ENCODE measurements around the gene TM4SF4. TPM values are rescaled to one million over a fixed set of nuclear protein-coding genes. Genes with fewer than 3 reads are reported as not detected.
A peak's percentile ranks its signal among the peaks of the same experiment; 100 is the strongest.

The TM4SF4 gene
- total and polyA plus RNA-seq, 4 donors, result 184 to 230 (median 208) TPM

GRCh38 chr3:149470381-149470780, 4.1 kb upstream of the TM4SF4 start:
- no peak overlapping the region for H3K4me3 ChIP-seq (ENCODE audit: low read depth in 1 of 3, low read length in 3 of 3)
- 79% methylated on average over 3 of the region's 3 CpGs for WGBS
- TF ChIP-seq NR2F2 (IDR thresholded peaks at IDR 0.05) (no peak), YY1 (IDR thresholded peaks at IDR 0.05) (no peak), HNF4A (conservative IDR thresholded peaks at IDR 0.05) (no peak), RAD21 (IDR thresholded peaks at IDR 0.05) (no peak), FOXA2 (IDR thresholded peaks at IDR 0.05) (no peak), CTCF (IDR thresholded peaks at IDR 0.05; ENCODE audit: low read depth, low read length, missing input control) (no peak), ATF3 (IDR thresholded peaks at IDR 0.05) (no peak), RXRA (IDR thresholded peaks at IDR 0.05) (no peak), JUND (IDR thresholded peaks at IDR 0.05) (no peak)
- TF ChIP-seq, protein P1, sequence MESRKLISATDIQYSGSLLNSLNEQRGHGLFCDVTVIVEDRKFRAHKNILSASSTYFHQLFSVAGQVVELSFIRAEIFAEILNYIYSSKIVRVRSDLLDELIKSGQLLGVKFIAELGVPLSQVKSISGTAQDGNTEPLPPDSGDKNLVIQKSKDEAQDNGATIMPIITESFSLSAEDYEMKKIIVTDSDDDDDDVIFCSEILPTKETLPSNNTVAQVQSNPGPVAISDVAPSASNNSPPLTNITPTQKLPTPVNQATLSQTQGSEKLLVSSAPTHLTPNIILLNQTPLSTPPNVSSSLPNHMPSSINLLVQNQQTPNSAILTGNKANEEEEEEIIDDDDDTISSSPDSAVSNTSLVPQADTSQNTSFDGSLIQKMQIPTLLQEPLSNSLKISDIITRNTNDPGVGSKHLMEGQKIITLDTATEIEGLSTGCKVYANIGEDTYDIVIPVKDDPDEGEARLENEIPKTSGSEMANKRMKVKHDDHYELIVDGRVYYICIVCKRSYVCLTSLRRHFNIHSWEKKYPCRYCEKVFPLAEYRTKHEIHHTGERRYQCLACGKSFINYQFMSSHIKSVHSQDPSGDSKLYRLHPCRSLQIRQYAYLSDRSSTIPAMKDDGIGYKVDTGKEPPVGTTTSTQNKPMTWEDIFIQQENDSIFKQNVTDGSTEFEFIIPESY (IDR thresholded peaks at IDR 0.05), result no peak
- H3K9ac ChIP-seq (ENCODE audit: low read depth in 1 of 2, low read length in 2 of 2), result no peak overlapping the region
- no peaks in the 10 kb centered on the region for H3K36me3 ChIP-seq (ENCODE audit: control insufficient read depth in 4 of 4, insufficient read depth in 3 of 4, low read depth in 1 of 4, low read length in 3 of 4)
- peaks cover 7 to 42% (median 29%) of the 10 kb centered on the region in 4 donors for H3K4me1 ChIP-seq (ENCODE audit: control insufficient read depth in 4 of 4, insufficient read depth in 4 of 4, low read length in 3 of 4)
- DNase-seq (ENCODE audit: low spot score), result no peak
- H3K27ac ChIP-seq (ENCODE audit: low read depth in 1 of 2, low read length in 2 of 2), result no peak overlapping the region
- no peaks in the 10 kb centered on the region for H3K9me3 ChIP-seq (ENCODE audit: control insufficient read depth in 4 of 4, low read length in 3 of 4)
- H3K27me3 ChIP-seq (ENCODE audit: control insufficient read depth in 4 of 4, insufficient read depth in 4 of 4, low read length in 3 of 4), result no peaks in the 10 kb centered on the region

- H3K4me1 ChIP-seq (ENCODE audit: control insufficient read depth in 4 of 4, insufficient read depth in 4 of 4, low read length in 3 of 4), result peaks cover 7 to 40% (median 29%) of the 10 kb centered on the region in 4 donors
- no peaks in the 10 kb centered on the region for H3K27me3 ChIP-seq (ENCODE audit: control insufficient read depth in 4 of 4, insufficient read depth in 4 of 4, low read length in 3 of 4)
- no peak overlapping the region for H3K9ac ChIP-seq (ENCODE audit: low read depth in 1 of 2, low read length in 2 of 2)
- DNase-seq (ENCODE audit: low spot score), result no peak
- no peak for TF ChIP-seq CTCF (IDR thresholded peaks at IDR 0.05; ENCODE audit: low read depth, low read length, missing input control)
- no peak for TF ChIP-seq GABPA (IDR thresholded peaks at IDR 0.05 in 1 of 2, conservative IDR thresholded peaks at IDR 0.05 in 1 of 2)
- TF ChIP-seq SP1 (IDR thresholded peaks at IDR 0.05), result no peak
- TF ChIP-seq JUND (IDR thresholded peaks at IDR 0.05), result no peak
- TF ChIP-seq NR2F2 (IDR thresholded peaks at IDR 0.05), result no peak
- TF ChIP-seq YY1 (IDR thresholded peaks at IDR 0.05), result no peak
- TF ChIP-seq RXRA (IDR thresholded peaks at IDR 0.05), result no peak
- TF ChIP-seq EGR1 (IDR thresholded peaks at IDR 0.05; ENCODE audit: low read depth in 2 of 2), result no peak
- TF ChIP-seq, protein P1 (IDR thresholded peaks at IDR 0.05), result no peak
- TF ChIP-seq, protein P2, sequence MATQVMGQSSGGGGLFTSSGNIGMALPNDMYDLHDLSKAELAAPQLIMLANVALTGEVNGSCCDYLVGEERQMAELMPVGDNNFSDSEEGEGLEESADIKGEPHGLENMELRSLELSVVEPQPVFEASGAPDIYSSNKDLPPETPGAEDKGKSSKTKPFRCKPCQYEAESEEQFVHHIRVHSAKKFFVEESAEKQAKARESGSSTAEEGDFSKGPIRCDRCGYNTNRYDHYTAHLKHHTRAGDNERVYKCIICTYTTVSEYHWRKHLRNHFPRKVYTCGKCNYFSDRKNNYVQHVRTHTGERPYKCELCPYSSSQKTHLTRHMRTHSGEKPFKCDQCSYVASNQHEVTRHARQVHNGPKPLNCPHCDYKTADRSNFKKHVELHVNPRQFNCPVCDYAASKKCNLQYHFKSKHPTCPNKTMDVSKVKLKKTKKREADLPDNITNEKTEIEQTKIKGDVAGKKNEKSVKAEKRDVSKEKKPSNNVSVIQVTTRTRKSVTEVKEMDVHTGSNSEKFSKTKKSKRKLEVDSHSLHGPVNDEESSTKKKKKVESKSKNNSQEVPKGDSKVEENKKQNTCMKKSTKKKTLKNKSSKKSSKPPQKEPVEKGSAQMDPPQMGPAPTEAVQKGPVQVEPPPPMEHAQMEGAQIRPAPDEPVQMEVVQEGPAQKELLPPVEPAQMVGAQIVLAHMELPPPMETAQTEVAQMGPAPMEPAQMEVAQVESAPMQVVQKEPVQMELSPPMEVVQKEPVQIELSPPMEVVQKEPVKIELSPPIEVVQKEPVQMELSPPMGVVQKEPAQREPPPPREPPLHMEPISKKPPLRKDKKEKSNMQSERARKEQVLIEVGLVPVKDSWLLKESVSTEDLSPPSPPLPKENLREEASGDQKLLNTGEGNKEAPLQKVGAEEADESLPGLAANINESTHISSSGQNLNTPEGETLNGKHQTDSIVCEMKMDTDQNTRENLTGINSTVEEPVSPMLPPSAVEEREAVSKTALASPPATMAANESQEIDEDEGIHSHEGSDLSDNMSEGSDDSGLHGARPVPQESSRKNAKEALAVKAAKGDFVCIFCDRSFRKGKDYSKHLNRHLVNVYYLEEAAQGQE (IDR thresholded peaks at IDR 0.05), result no peak
- H3K4me3 ChIP-seq (ENCODE audit: low read depth in 1 of 3, low read length in 3 of 3), result no peak overlapping the region
- H3K9me3 ChIP-seq (ENCODE audit: control insufficient read depth in 4 of 4, low read length in 3 of 4), result no peaks in the 10 kb centered on the region
- 61% methylated on average over 2 of the region's 2 CpGs for WGBS
- peak overlapping the region in 1 of 2 donors; percentile 16 for H3K27ac ChIP-seq (ENCODE audit: low read depth in 1 of 2, low read length in 2 of 2)
- H3K36me3 ChIP-seq (ENCODE audit: control insufficient read depth in 4 of 4, insufficient read depth in 3 of 4, low read depth in 1 of 4, low read length in 3 of 4), result no peaks in the 10 kb centered on the region
Measured at GRCh38 chr3:149472030-149472797, 2.3 kb upstream of the TM4SF4 start.

All from liver (tissue), 9 donors.